GM19438 (cell line): ENCODE data around the gene CAPZB.
A peak's percentile ranks its signal among the peaks of the same experiment; 100 is the strongest.

Source experiments
- ATAC-seq: cut with Tn5 transposase; IDR thresholded peaks from one replicate; pipeline ENCODE4 v1.9.1; 2021; ENCODE audit warnings: low read depth; ENCODE audit not compliant: unreplicated experiment

CAPZB gene

GRCh38 chr1:19472174-19472573 lies 13.2 kb downstream of the CAPZB start:
- no peak for ATAC-seq

- ATAC-seq, result no peak
Observed at GRCh38 chr1:19469004-19469403, 16.3 kb downstream of the CAPZB start.

GRCh38 chr1:19468397-19468956 lies 16.9 kb downstream of the CAPZB start:
- ATAC-seq, result peak; percentile 71

- ATAC-seq, result no peak
Observed at GRCh38 chr1:19467199-19468187, 17.8 kb downstream of the CAPZB start.

- ATAC-seq, result no peak
Observed at GRCh38 chr1:19466112-19466561, 19.2 kb downstream of the CAPZB start.

GRCh38 chr1:19465650-19466049 lies 19.7 kb downstream of the CAPZB start:
- no peak for ATAC-seq

- ATAC-seq, result no peak
Observed at GRCh38 chr1:19465123-19465522, 20.2 kb downstream of the CAPZB start.

GRCh38 chr1:19464696-19465095 lies 20.6 kb downstream of the CAPZB start:
- ATAC-seq, result no peak

- ATAC-seq, result no peak
Observed at GRCh38 chr1:19463504-19463803, 21.9 kb downstream of the CAPZB start.

GRCh38 chr1:19462781-19463503 lies 22.4 kb downstream of the CAPZB start:
- ATAC-seq, result peak; percentile 50

- ATAC-seq, result no peak
Observed at GRCh38 chr1:19461220-19461554, 24.2 kb downstream of the CAPZB start.

- no peak for ATAC-seq
Observed at GRCh38 chr1:19460535-19461219, 24.7 kb downstream of the CAPZB start.

GRCh38 chr1:19458815-19459417 lies 26.4 kb downstream of the CAPZB start:
- no peak for ATAC-seq

- no peak for ATAC-seq
Observed at GRCh38 chr1:19457607-19458006, 27.7 kb downstream of the CAPZB start.

- no peak for ATAC-seq
Observed at GRCh38 chr1:19456968-19457441, 28.3 kb downstream of the CAPZB start.

- no peak for ATAC-seq
Observed at GRCh38 chr1:19455353-19455752, 30.0 kb downstream of the CAPZB start.

- no peak for ATAC-seq
Observed at GRCh38 chr1:19454265-19455146, 30.8 kb downstream of the CAPZB start.

GRCh38 chr1:19453741-19454201 lies 31.6 kb downstream of the CAPZB start:
- no peak for ATAC-seq

GRCh38 chr1:19452221-19452663 lies 33.1 kb downstream of the CAPZB start:
- ATAC-seq, result no peak
